SIG-M5 (cell line): Measurements from ENCODE around the gene ALPL.

ENCODE experiments used
- DNase-seq: peaks from one replicate; lab custom pipeline; 2025; lab: John Stamatoyannopoulos, UW

The ALPL gene

DNA sequence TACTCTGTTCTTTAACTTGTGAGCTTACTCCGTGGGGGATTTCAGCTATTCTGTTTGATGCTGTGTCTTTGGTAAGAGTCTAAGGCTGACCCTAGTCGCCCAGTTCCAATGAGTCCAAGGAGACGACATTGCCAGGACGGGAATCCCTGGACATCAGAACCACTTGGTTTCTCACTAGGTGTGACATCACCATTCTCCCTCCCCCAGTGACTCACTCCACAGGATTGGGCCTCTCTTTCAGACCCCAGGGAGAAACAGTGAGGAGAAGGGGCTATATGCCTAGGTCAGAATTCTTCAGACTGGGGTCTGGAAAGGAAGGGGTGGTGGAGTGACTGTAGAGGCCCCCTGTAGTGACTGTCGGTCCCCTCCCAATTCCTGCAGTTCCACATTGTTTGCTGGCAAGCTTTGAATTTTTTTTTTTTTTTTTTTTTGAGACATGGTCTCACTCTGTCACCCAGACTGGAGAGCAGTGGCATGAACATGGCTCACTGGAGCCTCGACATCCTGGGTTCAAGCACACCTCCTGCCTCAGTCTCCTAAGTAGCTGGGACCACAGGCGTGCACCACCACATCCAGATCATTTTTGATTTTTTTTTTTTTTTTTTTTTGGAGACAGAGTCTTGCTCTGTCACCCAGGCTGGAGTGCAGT is 21.3 kb downstream of the ALPL start:
- no peak for DNase-seq

DNA sequence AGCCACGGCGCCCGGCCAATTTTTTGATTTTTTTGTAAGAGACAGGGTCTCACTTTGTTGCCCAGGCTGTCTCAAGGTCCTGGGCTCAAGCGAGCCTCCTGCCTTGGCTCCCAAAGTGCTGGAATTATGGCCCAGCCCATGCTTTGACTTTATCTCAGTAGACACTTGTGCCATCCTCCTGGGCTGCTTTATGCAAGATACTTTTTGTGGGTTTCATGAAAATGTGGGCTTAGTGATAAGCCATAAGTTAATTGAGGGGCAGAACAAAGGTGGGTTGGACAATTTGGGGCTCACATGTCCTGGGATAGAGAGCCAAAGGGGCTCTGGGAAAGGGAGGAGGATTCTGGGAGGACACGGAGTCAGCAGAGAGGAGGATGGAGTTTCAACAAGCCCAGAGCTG is 22.0 kb downstream of the ALPL start:
- DNase-seq = no peak

DNA sequence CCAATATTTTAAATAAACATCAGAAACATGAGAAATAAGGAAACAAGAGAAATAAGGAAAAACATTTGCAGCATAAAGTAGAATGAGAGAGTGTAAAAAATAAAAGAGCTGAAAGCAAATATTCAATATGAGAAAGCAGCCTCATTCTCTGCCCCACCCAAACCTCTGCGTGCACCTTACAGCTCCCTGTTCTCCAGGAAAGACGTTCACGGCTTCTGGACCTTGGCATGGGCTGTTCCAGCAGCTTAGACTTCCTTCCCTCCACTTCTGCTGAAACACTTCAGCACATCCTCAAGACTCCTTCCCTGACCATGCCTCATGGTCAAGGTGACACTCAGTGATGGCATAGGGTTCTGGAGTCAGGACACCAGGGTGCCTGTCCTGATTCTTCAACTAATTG is 23.3 kb downstream of the ALPL start:
- no peak for DNase-seq

DNA sequence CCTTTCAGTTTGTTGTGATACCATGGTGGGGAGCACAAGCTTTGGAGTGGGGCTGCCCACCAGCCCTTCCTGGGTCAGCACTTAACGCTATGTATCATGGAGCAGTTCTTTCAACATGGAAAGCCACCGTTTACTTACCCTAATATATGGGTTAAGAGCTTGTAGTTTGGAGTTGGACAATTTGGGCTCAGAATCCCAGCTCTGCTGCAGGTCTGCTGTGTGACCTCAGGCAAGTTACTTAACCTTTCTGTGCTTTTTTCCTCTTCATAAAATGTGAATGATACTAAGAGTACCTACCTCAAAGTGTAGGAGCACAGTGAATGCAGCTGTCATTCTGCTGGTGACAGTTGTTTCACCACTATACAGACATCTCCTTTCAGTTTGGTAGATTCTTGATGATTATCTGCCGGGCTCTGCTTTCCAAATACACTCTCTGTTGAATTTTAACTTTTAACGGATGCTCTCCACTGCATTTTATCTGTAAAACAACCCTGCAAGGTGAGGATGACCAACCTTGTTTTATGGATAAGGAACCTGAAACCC is 23.8 kb downstream of the ALPL start:
- DNase-seq = no peak

DNA sequence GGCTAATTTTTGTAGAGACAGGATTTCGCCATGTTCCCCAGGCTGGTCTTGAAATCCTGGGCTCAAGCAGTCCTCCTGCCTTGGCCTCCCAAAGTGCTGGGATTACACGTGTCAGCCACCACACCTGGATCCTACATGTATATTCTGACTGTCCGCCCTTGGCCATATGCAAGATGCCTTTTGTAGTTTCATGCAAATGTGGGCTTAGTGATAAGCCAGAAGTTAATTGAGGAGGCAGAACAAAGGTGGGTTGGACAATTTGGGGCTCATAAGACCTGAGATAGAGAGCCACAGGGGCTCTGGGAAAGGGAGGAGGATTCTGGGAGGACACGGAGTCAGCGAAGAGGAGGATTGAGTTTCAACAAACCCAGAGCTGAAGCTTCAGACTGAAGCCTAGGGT is 24.9 kb downstream of the ALPL start:
- no peak for DNase-seq

DNA sequence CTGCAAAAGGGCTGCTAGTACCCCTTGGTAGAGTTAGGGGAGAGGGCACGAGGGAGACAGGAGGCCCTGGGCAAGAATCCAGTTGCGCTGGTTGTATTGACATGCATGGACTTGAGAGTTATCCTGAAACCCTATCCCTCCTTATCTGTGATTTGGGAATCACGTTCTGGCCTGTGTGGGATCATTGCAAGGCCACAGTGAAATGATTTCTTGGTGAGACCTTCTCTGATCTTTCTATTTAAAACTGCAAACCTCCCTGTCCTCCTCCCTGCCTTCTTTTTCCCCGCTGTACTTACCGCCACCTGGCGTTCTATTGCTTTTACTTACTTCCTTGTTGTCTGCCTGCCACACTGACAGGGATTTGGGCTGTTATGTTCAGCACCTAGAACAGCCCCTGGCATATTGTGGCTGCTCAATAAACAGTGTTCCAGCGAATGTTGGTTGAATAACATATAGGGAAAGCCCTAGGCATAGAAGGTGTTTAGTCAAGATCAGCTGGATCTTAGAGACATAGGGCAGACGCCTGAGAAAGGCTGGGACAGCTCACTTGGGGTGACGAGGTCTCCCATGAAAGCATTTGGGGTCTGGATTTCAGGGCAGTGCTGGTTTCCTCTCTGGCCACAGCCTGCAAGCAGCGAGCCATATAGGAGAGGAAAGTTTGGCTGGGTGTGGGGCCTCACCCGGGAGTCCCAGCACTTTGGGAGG is 25.6 kb downstream of the ALPL start:
- peak; percentile 12 for DNase-seq

DNA sequence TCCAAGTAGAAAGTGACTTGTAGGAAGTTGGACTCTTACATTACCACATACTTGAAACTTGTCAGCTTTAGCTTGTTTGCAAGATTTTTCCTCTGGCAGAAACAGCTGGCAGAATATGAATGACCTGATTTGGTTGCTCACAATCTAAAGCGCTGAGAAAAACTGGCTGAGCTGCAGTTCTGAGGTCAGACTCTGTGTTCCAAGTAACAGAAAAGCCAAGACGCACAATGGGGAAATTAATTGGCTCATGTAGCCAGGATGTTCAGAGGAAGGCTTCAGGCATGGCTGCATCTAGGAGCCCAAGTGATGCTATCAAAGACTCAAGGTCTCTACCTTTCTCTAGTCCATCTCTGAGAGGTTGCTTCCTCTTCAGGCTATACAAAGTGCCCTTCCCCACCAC is 27.0 kb downstream of the ALPL start:
- no peak for DNase-seq

DNA sequence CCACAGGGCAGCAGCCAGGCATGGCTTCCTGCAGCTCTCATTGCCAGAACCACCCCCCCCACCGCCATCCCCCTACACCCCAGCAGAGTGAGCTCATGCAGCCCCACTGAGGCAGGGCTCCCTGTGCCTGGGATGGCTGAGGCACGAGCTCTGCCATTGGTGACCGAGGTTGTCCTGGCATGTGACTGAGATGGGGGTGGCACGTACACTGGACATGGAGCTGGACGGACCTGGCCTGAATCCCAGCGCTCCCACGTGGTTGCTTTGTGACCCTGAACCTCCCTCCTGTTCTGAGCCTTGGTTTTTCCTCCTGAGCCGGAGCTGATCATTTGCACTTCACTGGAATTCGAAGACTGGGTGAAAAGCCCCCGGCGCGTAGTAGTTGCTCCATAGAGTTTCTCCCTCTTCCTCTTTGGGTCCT is 28.3 kb downstream of the ALPL start:
- no peak for DNase-seq

- DNase-seq = no peak
These were observed 28.9 kb downstream of the ALPL start for GRCh38 chr1:21537932-21538630.

GRCh38 chr1:21539933-21540332 is 30.7 kb downstream of the ALPL start:
- no peak for DNase-seq

DNA sequence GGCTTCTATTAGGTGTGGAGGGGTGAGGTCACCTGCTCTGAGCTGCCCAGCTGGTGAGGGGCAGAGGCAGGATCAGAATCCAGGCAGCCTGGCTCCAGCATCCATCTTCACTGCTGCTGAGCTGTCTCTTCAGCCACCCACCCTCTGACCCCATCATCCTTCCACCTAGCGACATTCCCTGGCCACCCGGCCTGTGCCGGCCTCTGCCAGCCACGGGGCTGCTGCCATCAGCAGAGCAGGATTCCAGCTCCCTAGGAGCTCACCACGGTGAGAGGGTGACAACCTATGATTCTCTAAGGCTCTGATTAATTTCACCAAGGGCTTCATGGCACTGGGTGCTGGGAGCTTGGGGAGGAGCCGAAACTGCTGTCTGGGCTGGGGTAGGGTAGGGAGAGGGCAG is 32.1 kb downstream of the ALPL start:
- no peak for DNase-seq

GRCh38 chr1:21541835-21542234 is 32.6 kb downstream of the ALPL start:
- no peak for DNase-seq

DNA sequence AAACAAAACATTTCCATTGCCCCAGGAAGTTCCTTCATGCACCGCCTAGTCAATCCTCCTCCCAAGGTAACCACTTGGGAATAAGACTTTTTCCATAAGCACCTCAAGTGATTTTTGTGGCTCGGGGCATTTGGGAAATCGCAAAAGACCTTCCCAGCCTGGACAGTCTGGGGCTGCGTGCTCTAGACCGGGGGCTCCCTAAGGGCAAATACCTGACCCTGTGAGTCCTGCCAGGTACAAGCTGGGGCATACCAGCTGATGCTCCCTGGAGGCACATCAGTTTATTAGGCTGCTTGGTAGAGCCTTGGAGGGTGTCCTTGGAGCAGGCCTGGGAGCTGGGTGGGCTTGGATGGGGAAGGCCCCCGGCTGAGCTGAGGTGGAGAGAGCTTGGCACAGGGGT is 34.4 kb downstream of the ALPL start:
- no peak for DNase-seq

GRCh38 chr1:21544095-21544494 is 34.9 kb downstream of the ALPL start:
- DNase-seq = no peak

DNA sequence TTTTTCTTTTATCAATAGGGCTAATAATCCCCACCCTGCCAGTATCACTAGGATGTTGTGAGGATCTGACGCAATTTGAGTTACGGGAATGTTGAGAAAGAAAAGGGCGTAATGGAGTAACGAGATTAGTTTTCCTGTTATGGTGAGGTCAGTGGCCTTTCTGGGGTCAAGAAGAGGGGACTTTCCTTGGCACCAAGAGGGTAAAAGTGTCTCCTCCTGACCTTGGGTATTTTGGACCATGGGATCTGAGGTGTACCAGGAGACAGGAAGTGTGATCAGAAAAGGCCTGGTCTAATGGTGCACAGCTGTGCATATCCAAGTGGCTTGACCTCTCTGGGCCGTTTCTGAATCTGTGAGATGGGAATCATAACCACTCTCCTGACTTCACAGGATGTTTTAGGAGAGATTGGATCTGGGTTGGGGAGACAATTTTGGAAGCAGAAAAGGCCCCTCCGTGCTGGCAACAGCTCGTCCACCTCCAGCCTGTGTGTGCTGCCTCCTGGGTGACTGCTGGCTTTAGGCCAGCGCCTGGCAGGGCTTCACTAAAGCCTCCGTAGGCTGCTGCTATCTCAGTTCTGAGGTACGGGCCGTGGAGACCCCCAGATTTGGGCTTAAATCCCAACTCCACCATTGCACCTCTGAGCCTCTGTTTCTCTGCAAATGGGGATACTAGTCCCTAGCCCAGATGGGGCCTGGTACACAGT is 37.1 kb downstream of the ALPL start:
- no peak for DNase-seq

- DNase-seq = no peak
These were observed 38.7 kb downstream of the ALPL start for GRCh38 chr1:21547876-21548275.

GRCh38 chr1:21550097-21550496 is 40.9 kb downstream of the ALPL start:
- DNase-seq = no peak

- DNase-seq = no peak
These were observed 41.7 kb downstream of the ALPL start for GRCh38 chr1:21550866-21551475.

- DNase-seq = no peak
These were observed 43.5 kb downstream of the ALPL start for GRCh38 chr1:21552715-21553114.

DNA sequence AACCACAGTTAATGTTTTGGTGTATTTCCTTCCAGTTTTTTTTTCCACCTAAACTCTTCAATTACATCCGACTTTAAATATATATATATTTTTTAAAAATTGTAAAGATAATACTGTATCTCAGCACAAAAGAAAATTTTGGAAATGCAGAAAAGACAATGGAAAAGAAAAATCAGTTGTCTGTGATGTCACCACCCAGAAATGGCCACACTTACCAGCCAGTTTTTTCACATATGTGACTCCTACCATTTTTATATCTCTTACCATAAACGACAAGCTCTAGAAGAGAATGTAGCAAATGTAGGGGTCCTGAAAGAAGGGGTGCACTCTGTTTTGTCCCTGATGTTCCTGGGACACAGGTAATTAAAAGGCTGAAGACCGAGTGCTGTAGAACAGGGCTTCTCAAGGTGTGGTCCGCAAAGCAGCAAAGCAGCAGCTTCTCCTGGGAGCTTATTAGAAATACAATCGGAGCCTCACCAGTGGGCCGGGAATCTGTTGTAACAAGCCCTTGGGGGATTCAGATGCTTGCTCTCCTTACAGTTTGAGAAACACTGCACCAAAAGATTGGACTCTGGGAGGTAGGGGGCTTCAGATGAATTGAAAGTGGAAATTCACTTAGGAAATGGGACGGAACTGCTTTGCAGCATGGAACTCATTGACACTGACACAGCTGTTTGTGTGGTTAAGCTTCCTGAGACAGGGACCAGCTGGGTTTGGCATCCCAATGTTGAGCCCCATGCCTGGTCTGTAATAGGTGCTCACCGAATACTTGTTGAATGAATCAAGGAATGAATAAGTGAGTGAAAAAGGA is 44.1 kb downstream of the ALPL start:
- DNase-seq = no peak
